Lower leg skin (tissue), 3 donors: ENCODE results near the gene KDF1.

Experiments
- CTCF ChIP-seq, 3 donors: fragments of 450-650 bp; IDR thresholded peaks; one replicate each; pipeline ENCODE4 v1.5.1; 2016; ENCODE audit warnings: antibody characterized with exemption in 3 of 3, mild to moderate bottlenecking in 3 of 3, moderate library complexity in 2 of 3
- POLR2A ChIP-seq, 2 donors: fragments of 450-650 bp; IDR thresholded peaks; one replicate each; pipeline ENCODE4 v1.6.1; 2016 to 2017; ENCODE audit warnings: antibody characterized with exemption in 2 of 2, mild to moderate bottlenecking in 1 of 2, moderate library complexity in 1 of 2

- TF ChIP-seq CTCF (IDR thresholded peaks at IDR 0.05) (no peak), POLR2A (IDR thresholded peaks at IDR 0.05) (no peak)
Measured at GRCh38 chr1:26911399-26912146, 48.7 kb downstream of the KDF1 start.
